ENCODE measurements around the gene HS2ST1. TPM values are rescaled to one million over a fixed set of nuclear protein-coding genes. Genes with fewer than 3 reads are reported as not detected.

The HS2ST1 gene
- total and polyA plus RNA-seq, 10 of the 15 experiments (the other 5 are each of a cell fraction or from before 2014, with no cell fraction given), result 5.4 to 30.8 (median 18.6) TPM

DNA sequence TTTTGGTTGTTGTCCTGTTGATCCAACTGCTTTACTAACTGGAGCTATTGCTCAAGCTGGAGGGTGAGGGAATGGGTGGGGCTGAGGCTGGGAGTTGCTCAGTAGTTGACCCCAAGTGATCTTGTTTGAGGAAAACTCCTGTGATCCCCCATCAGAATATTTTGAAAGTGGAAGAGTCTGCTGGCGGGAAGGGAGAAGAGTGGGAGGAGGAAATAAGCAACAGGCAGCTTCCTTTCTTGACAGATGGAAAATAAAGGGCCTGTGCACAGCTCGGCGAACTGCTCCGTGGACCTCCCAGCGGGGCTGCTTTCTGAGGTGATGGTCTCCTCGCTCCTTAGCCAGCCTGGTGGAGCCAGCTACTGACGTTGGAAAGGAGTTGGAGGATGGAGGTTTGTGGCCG is 215.2 kb downstream of the HS2ST1 start:
- Histone ChIP-seq H3K4me3 (no peak overlapping the region), H3K27me3 (replicated peaks in 1 of 2; ENCODE audit: control insufficient read depth in 2 of 2, insufficient read depth in 2 of 2, low read length in 1 of 2) (no peaks in the 10 kb centered on the region), H3K36me3 (ENCODE audit: control insufficient read depth in 2 of 2, insufficient read depth in 2 of 2, low read length in 1 of 2) (no peaks in the 10 kb centered on the region), H3K4me1 (ENCODE audit: control insufficient read depth, insufficient read depth, low read length) (no peaks in the 10 kb centered on the region), H3K9ac (ENCODE audit: control insufficient read depth, insufficient read depth, low read length) (no peak overlapping the region), H3K9me3 (replicated peaks; ENCODE audit: control insufficient read depth, insufficient read depth, low read length) (no peaks in the 10 kb centered on the region), H3K27ac (ENCODE audit: control insufficient read depth, insufficient read depth) (no peak overlapping the region), H3K79me2 (ENCODE audit: control insufficient read depth, insufficient read depth, low read length) (no peaks in the 10 kb centered on the region), H2AFZ (ENCODE audit: control insufficient read depth, low read depth, low read length) (no peak overlapping the region), H4K20me1 (ENCODE audit: control insufficient read depth, insufficient read depth) (no peaks in the 10 kb centered on the region), H3K4me2 (ENCODE audit: control insufficient read depth, insufficient read depth) (no peak overlapping the region)
- no peak for DNase-seq (ENCODE audit: low read depth, low spot score)
- intact Hi-C loops (cut with micrococcal nuclease; ENCODE audit: unreplicated experiment), result loop anchor here (2.0 to 10.0 kb wide), 5 partner anchors 198 to 1465 kb away; partner anchors contain the start of gene LMO4
- POLR2A ChIA-PET, result no interaction called here
- ATAC-seq, result no peak
- RAD21 ChIA-PET (ENCODE audit: unreplicated experiment), result interaction anchor here (0.8 to 0.9 kb wide), 3 partner anchors 20 to 150 kb away, joined by 3 to 4 read pairs (median 3); no protein-coding TSS in a partner anchor
- BruUV-seq (replicated peaks), result no TSS peak
- WGBS (ENCODE audit: insufficient coverage, insufficient replicate concordance, low lambda C conversion rate, missing lambda C conversion rate), result 65% methylated on average over 7 of the region's 8 CpGs
- FAIRE-seq, result no peak
- CTCF ChIA-PET, result interaction anchor here (0.6 to 2.5 kb wide), 6 partner anchors 8 to 824 kb away, joined by 3 to 11 read pairs (median 3); no protein-coding TSS in a partner anchor
- TF ChIP-seq ZNF24 (IDR thresholded peaks at IDR 0.05) (no peak), ETV6 (conservative IDR thresholded peaks at IDR 0.05 in 1 of 2, IDR thresholded peaks at IDR 0.05 in 1 of 2; ENCODE audit: borderline replicate concordance in 1 of 2, low read depth in 1 of 2) (no peak), DPF2 (IDR thresholded peaks at IDR 0.05) (no peak), SREBF1 (IDR thresholded peaks at IDR 0.05; ENCODE audit: low read length) (no peak), SREBF2 (IDR thresholded peaks at IDR 0.05; ENCODE audit: low read length) (no peak), YY1 (IDR thresholded peaks at IDR 0.05; ENCODE audit: low read depth, low read length) (no peak), KAT2A (conservative IDR thresholded peaks at IDR 0.05; ENCODE audit: control insufficient read depth, low read depth, low read length) (no peak), RELA (IDR thresholded peaks at IDR 0.05; ENCODE audit: borderline replicate concordance, partially characterized antibody) (no peak), RAD21 (IDR thresholded peaks at IDR 0.05; ENCODE audit: insufficient read depth, low read depth, low read length) (no peak), TCF3 (IDR thresholded peaks at IDR 0.05; ENCODE audit: borderline replicate concordance, insufficient read depth, low read depth, low read length) (no peak), POLR2AphosphoS5 (IDR thresholded peaks at IDR 0.05; ENCODE audit: low read length) (no peak), CHD2 (IDR thresholded peaks at IDR 0.05; ENCODE audit: borderline replicate concordance, low read depth, low read length) (no peak), NR2F1 (conservative IDR thresholded peaks at IDR 0.05) (no peak)
- TF ChIP-seq, protein P1, sequence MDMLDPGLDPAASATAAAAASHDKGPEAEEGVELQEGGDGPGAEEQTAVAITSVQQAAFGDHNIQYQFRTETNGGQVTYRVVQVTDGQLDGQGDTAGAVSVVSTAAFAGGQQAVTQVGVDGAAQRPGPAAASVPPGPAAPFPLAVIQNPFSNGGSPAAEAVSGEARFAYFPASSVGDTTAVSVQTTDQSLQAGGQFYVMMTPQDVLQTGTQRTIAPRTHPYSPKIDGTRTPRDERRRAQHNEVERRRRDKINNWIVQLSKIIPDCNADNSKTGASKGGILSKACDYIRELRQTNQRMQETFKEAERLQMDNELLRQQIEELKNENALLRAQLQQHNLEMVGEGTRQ (IDR thresholded peaks at IDR 0.05; ENCODE audit: borderline replicate concordance, low read depth, low read length), result no peak
- TF ChIP-seq, protein P2, sequence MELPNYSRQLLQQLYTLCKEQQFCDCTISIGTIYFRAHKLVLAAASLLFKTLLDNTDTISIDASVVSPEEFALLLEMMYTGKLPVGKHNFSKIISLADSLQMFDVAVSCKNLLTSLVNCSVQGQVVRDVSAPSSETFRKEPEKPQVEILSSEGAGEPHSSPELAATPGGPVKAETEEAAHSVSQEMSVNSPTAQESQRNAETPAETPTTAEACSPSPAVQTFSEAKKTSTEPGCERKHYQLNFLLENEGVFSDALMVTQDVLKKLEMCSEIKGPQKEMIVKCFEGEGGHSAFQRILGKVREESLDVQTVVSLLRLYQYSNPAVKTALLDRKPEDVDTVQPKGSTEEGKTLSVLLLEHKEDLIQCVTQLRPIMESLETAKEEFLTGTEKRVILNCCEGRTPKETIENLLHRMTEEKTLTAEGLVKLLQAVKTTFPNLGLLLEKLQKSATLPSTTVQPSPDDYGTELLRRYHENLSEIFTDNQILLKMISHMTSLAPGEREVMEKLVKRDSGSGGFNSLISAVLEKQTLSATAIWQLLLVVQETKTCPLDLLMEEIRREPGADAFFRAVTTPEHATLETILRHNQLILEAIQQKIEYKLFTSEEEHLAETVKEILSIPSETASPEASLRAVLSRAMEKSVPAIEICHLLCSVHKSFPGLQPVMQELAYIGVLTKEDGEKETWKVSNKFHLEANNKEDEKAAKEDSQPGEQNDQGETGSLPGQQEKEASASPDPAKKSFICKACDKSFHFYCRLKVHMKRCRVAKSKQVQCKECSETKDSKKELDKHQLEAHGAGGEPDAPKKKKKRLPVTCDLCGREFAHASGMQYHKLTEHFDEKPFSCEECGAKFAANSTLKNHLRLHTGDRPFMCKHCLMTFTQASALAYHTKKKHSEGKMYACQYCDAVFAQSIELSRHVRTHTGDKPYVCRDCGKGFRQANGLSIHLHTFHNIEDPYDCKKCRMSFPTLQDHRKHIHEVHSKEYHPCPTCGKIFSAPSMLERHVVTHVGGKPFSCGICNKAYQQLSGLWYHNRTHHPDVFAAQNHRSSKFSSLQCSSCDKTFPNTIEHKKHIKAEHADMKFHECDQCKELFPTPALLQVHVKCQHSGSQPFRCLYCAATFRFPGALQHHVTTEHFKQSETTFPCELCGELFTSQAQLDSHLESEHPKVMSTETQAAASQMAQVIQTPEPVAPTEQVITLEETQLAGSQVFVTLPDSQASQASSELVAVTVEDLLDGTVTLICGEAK (IDR thresholded peaks at IDR 0.05; ENCODE audit: borderline replicate concordance), result no peak
- TF ChIP-seq, protein P3, sequence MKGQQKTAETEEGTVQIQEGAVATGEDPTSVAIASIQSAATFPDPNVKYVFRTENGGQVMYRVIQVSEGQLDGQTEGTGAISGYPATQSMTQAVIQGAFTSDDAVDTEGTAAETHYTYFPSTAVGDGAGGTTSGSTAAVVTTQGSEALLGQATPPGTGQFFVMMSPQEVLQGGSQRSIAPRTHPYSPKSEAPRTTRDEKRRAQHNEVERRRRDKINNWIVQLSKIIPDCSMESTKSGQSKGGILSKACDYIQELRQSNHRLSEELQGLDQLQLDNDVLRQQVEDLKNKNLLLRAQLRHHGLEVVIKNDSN (IDR thresholded peaks at IDR 0.05; ENCODE audit: borderline replicate concordance, extremely low read length, insufficient read depth, low read depth, low read length), result no peak
- in situ Hi-C loops (cut with MboI), result loop anchor here (10.0 kb wide), 2 partner anchors 165 to 825 kb away; no protein-coding TSS in a partner anchor
- SMC1A ChIA-PET (ENCODE audit: uncharacterized antibody, unreplicated experiment), result interaction anchor here (0.6 kb wide), 1 partner anchor 813 kb away, joined by 3 read pairs; no protein-coding TSS in a partner anchor
